Activated naive CD8-positive, alpha-beta T cell (primary cell): ENCODE data around the gene HPCAL1.

Experiments used
- H3K27ac Mint-ChIP-seq: one replicate; pipeline ENCODE4 v1.8.0; 2021; ENCODE audit warnings: mixed read lengths
- H3K27me3 Mint-ChIP-seq: one replicate; pipeline ENCODE4 v1.8.0; 2021; ENCODE audit warnings: mixed read lengths
- H3K36me3 Mint-ChIP-seq: one replicate; pipeline ENCODE4 v1.8.0; 2021; ENCODE audit warnings: mixed read lengths
- H3K4me1 Mint-ChIP-seq: one replicate; pipeline ENCODE4 v1.8.0; 2021; ENCODE audit warnings: low read depth, mixed read lengths
- H3K4me3 Mint-ChIP-seq: one replicate; pipeline ENCODE4 v1.8.0; 2021; ENCODE audit warnings: mild to moderate bottlenecking, mixed read lengths
- H3K9me3 Mint-ChIP-seq: one replicate; pipeline ENCODE4 v1.8.0; 2021; ENCODE audit warnings: low read depth, mixed read lengths

HPCAL1 gene

DNA sequence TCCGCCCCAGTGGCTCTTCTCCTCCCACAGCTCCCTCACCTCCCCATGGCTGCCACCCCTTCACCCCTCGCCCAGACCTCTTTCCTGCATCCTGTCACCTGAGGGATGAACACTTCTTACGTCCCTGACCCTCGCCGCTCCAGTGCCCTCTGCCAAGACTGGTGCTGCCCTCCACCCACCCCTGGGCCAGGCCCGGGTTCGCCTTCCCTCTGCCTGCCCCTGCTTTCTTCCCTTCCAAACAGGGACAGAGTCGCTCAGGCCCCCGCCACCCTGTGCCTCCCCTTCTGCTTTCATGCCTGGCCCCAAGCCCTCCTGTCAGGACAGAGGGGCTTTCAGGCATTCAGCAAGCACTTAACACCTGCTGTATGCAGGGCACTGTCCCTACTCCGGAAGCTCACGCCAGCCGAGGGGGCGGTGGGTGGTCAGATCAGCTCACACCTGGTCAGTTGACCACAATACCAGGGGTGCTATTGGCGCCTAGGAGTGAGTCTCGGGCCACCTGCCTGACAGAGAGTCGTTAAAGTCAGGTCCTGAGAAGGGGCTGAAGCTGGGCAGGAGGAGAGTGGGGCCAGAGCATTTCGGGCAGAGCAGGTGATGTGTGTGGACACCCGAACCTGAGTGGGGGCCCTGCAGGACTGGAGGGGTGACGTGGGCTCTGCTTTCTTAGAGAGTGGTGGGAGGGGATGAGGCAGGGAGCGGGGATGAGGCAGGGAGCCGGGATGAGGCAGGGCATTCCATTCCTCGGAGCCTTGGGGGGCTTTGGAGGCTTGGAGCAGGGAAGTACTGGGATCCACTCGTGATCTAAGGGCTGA, 26.0 kb upstream of the HPCAL1 start:
- Mint-ChIP-seq H3K4me1 (peaks cover 13% of the 10 kb centered on the region), H3K27me3 (no peaks in the 10 kb centered on the region), H3K27ac (no peak overlapping the region), H3K9me3 (no peaks in the 10 kb centered on the region), H3K4me3 (no peak overlapping the region), H3K36me3 (no peaks in the 10 kb centered on the region)

DNA sequence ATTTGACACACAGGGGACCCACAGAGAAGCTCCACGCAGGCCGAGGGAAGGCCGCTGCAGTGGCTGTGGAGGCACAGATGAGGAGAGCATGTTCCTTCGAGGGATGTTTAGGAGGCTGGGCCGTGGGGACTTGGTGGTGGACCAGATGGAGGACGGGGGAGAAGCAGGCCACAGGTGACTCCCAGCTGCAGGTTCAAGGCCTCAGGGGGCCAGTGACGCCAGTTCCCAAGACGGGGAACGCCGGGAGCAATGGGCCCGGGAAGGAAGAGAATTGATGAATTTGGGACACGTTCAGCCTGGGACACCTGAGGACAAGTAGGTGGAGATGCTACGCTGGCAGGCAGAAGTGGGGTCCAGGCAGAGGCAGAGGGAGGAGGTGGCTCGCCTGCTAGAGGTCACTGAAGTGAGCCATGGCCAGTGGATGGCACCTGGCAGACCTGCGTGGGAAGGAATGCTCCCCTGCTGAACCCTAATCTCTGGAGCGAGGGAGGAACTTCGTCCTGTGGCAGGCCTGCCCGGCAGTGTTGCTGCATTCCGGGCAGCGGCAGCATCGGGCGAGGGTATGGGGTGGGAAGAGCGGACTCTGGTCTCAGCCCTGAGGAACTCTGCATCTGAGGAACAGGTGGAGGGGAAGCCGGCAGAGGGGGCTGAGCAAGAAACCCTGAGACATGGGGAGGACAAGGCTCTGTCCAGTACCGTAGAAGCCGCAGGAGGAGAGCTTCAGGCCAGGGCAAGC, 25.2 kb upstream of the HPCAL1 start:
- Mint-ChIP-seq H3K4me3 (no peak overlapping the region), H3K27ac (peak overlapping the region; percentile 34), H3K9me3 (no peaks in the 10 kb centered on the region), H3K36me3 (no peaks in the 10 kb centered on the region), H3K27me3 (no peaks in the 10 kb centered on the region), H3K4me1 (peaks cover 11% of the 10 kb centered on the region)

DNA sequence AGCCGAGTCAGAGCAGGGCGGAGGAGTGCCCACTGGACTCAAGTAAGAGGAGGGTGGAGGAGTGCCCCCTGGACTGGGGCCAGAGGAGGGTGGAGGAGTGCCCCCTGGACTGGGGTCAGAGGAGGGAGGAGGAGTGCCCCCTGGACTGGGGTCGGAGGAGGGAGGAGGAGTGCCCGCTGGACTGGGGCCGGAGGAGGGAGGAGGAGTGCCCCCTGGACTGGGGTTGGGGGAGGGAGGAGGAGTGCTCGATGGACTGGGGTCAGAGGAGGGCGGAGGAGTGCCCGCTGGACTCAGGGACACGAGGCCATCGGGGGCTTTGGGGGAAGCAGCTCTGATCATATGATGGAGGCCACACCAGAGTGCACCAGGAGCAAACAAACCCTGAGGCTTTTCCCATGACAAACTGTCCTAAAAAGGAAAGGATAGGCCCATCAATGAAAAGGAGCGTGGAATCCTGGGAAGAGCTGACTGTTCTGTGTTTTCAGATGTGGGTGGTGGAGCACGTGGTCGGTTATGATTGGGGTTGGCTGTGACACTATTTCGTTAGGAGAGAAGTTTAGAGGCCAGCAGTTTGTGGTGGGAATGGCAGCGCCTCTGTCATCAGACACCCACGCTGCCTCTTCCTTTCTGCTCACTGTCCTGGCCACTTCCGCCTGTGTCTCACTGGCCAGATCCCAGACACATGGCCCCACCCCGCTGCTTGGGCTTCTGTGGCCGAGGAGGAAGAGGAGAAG, 24.5 kb upstream of the HPCAL1 start:
- Mint-ChIP-seq H3K36me3 (no peaks in the 10 kb centered on the region), H3K27me3 (no peaks in the 10 kb centered on the region), H3K4me3 (no peak overlapping the region), H3K27ac (no peak overlapping the region), H3K9me3 (no peaks in the 10 kb centered on the region), H3K4me1 (peaks cover 11% of the 10 kb centered on the region)

DNA sequence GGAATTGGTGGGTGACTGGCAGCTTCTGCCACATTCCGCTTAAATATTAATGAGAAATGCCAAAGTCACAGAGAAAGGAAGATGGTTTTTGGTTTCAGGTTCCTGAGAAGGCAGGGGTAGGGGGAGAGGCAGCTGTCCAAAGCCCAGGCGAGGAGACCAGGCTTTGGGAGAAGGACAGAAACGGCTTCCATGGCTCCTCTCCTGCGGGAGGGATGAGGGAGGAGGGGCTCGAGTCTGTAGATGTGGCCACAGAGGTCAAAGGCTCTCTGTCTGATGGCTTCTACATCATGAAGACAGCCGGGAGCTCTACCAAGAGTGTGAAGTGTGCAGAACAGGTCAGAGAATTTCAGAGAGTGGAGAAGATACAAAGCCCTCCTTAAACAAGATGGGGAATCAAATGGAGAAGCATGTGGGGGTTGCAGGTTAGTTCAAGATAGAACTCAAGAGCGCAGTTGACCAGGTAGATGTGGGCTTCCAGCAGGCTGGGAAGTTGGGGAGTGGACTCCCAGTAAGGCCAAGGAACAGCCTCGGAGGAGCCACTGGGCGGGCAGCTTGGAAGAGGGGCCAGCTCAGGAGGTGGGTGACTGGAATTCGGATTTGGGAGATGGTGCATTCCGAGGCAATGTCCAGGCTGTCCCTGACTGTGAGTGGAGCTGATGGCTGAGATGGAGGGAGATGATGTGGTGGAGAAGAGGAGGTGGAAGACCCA, 23.8 kb upstream of the HPCAL1 start:
- Mint-ChIP-seq H3K36me3 (no peaks in the 10 kb centered on the region), H3K4me3 (no peak overlapping the region), H3K27ac (no peak overlapping the region), H3K4me1 (peaks cover 11% of the 10 kb centered on the region), H3K27me3 (no peaks in the 10 kb centered on the region), H3K9me3 (no peaks in the 10 kb centered on the region)

DNA sequence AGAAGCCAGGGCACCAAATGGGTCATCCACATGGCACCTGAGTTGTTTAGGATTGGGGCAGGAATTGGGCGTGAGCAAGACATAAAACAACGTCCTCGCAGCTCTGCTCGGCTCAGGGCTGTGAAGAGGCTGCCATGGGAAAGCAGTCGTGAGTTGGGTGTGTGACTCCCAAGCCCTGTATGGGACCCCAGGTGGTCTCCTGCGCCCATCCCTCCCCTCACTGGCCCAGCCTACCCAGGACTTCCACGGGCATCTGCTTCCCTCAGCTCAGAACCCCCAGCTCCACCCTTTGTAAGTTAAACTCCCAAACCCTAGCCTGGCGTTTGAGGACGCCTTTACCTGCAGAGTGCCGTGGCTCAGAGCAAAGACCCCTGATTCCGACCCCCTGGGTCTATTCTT, 23.2 kb upstream of the HPCAL1 start:
- no peak overlapping the region for H3K27ac Mint-ChIP-seq
- peaks cover 11% of the 10 kb centered on the region for H3K4me1 Mint-ChIP-seq
- H3K36me3 Mint-ChIP-seq: no peaks in the 10 kb centered on the region
- H3K4me3 Mint-ChIP-seq: no peak overlapping the region
- H3K27me3 Mint-ChIP-seq: no peaks in the 10 kb centered on the region
- H3K9me3 Mint-ChIP-seq: no peaks in the 10 kb centered on the region

DNA sequence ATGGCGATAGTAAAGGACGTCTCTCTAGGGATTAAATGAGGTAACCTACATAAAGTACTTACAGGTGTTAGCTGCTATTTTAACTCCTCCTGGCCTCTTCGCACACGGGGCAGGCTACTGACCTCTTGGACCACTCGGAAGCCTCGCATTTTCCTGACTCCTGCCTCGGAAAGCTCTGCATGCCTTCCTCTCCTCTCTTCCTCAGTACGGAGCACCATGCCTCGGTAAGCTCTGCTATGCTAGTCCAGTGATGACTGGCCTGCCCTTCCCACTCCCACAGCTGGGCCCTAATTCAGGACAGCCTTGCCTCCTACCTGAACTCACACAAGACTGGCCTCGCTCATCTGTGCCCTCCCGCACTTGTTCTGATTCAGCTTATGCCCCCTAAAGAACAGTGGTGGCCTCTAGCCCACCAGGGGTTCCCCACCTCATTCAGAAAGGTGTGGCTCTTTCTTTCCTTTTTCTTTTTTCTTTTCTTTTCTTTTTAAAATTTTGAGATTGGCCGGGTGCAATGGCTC, 22.7 kb upstream of the HPCAL1 start:
- Mint-ChIP-seq H3K27me3 (no peaks in the 10 kb centered on the region), H3K4me1 (peaks cover 11% of the 10 kb centered on the region), H3K9me3 (no peaks in the 10 kb centered on the region), H3K36me3 (no peaks in the 10 kb centered on the region), H3K4me3 (no peak overlapping the region), H3K27ac (no peak overlapping the region)

DNA sequence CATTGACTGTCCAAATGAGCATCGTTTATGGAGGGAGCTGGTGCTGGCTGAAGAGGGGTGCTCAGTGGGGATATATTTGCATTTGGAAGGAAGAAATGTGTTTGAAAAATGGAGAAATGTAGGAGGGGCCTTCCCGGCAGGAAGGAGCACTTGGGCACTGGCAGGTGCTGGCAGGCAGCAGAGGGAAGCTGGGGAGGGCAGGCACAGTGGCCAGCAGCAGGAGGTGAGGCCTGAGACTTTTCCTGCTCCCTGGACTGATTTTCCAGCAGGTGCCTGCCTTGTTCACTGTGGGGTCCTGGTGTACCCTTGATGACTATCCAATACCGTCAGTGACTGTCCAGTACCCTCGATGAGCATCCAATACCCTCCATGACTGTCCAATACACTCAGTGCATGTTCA, 20.8 kb upstream of the HPCAL1 start:
- no peaks in the 10 kb centered on the region for H3K27me3 Mint-ChIP-seq
- no peak overlapping the region for H3K27ac Mint-ChIP-seq
- H3K9me3 Mint-ChIP-seq: no peaks in the 10 kb centered on the region
- H3K4me3 Mint-ChIP-seq: no peak overlapping the region
- peaks cover 11% of the 10 kb centered on the region for H3K4me1 Mint-ChIP-seq
- H3K36me3 Mint-ChIP-seq: no peaks in the 10 kb centered on the region

DNA sequence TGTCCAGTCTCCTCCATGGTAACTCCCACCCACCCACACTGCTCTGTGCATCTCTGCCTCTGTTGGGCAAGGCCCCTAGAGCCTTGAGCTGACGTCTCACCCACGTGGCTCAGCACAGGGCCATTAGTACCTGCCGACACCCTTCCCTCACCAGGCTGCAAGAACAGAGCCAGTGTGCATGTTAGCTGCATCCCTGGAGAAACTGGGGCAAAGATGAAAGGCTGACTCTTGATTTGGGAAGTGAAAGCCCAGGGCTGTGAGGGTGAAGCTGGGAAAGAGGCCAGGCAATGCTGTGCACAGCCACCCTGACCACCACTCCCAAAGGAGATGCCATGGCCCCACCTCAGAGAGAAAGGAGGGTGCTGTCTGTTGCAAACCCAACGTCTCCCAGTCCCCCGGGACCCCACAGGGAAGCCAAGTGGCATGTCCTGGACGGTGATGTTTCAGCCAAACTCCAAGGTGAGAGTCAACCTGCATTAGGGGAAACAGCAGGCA, 20.0 kb upstream of the HPCAL1 start:
- H3K4me3 Mint-ChIP-seq: no peak overlapping the region
- no peaks in the 10 kb centered on the region for H3K9me3 Mint-ChIP-seq
- peaks cover 8% of the 10 kb centered on the region for H3K4me1 Mint-ChIP-seq
- no peaks in the 10 kb centered on the region for H3K27me3 Mint-ChIP-seq
- H3K36me3 Mint-ChIP-seq: no peaks in the 10 kb centered on the region
- H3K27ac Mint-ChIP-seq: no peak overlapping the region

DNA sequence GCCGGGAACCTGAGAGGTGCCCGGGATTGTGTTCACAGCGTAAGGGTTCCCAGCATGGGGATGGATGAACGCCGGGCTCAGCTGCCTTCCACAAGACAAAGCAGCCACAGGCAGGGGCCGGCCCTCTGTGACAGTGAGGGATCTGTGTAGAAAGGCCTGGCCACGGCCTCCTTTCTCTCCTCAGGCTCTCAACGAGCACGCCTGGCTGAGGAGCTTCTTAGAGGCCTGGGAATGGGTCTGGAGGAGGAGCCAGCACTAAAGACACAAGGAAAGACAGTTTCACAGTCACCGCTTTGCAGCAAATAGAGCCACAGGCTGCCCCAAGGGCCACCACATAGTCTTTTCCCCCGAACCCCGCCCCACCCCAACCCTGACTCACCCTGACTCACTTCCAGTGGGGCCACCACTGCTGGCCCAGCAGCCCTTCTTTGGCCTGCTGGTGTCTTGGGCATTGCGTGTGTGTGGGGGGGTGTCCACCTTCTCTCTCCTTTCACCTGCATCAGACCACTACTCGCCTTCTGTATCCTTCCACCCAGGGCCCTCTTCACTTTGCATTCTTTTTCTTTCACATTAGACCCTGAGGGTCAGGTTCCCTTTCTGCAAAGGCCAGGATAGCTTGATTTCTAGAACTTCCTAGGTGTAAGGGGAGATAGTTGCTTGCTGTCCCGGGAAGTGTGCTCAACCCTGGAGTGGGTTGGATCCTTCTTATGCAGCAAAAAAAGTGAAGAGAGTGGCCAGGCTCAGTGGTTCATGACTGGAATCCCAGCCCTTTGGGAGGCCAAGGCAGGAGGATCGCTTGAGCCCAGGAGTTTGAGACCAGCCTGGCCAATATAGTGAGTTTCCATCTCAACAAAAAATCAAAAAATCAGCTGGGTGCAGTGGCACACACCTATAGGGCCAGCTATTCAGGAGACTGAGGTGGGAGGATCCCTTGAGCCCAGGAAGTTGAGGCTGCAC, 19.3 kb upstream of the HPCAL1 start:
- H3K27me3 Mint-ChIP-seq: no peaks in the 10 kb centered on the region
- H3K27ac Mint-ChIP-seq: no peak overlapping the region
- H3K36me3 Mint-ChIP-seq: no peaks in the 10 kb centered on the region
- no peak overlapping the region for H3K4me3 Mint-ChIP-seq
- peaks cover 5% of the 10 kb centered on the region for H3K4me1 Mint-ChIP-seq
- no peaks in the 10 kb centered on the region for H3K9me3 Mint-ChIP-seq

DNA sequence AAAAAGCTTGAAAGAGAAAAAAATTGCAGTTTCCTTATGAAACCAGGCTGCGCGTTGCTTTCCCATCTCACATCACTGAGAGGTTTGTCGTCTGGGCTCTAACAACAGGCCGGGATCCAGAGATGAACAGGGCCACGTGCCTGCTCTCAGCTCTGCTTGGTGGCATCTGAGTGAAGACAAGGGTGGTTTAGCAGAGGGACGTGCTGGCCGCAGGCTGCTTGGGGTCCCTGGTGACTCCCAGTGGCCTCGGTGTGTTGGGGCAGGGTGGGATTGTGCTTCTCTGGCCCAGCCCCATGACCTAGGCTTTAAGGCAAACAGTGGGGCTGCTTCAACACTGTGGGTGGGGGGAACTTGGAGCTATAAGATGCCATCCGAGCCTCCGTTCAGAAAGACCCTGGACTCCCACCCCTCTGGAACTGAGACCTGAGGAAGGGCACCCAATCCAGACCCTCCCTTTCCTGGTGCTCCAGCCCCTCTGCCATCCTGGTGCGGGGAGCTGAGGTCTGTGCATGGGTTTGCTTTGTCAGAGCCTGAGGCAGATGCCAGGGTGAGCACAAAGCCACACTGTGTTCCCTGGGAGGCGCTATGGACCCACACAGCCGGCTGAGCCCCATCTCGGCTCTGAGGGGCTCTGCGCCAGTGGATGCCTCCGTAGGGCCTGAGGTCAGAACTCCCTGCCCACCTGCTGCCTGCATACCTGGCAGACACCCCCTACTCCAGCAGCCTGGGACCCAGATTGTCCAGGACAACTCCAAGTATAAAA, 18.4 kb upstream of the HPCAL1 start:
- no peaks in the 10 kb centered on the region for H3K9me3 Mint-ChIP-seq
- no peak overlapping the region for H3K4me3 Mint-ChIP-seq
- H3K27ac Mint-ChIP-seq: no peak overlapping the region
- H3K27me3 Mint-ChIP-seq: no peaks in the 10 kb centered on the region
- H3K4me1 Mint-ChIP-seq: no peaks in the 10 kb centered on the region
- no peaks in the 10 kb centered on the region for H3K36me3 Mint-ChIP-seq

DNA sequence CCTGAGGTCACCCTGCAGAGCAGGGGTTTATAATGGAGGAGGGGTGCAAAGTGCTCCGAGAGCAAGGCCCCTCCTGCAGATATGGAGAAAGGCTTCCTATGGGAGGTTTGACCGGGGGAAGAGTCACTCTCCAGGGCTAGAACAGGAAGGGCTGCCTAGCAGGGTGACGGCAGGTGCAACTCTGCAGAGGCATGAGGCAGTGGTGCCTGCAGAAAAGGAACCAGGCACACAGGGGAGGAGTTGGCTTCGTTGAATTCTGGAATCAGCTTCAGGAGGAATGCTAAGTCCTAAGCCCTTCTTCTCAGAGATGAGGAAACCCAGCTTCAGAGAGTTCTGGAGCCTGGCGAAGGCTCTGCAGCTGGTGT, 17.5 kb upstream of the HPCAL1 start:
- Mint-ChIP-seq H3K27me3 (no peaks in the 10 kb centered on the region), H3K36me3 (no peaks in the 10 kb centered on the region), H3K4me3 (no peak overlapping the region), H3K9me3 (no peaks in the 10 kb centered on the region), H3K4me1 (no peaks in the 10 kb centered on the region), H3K27ac (no peak overlapping the region)

DNA sequence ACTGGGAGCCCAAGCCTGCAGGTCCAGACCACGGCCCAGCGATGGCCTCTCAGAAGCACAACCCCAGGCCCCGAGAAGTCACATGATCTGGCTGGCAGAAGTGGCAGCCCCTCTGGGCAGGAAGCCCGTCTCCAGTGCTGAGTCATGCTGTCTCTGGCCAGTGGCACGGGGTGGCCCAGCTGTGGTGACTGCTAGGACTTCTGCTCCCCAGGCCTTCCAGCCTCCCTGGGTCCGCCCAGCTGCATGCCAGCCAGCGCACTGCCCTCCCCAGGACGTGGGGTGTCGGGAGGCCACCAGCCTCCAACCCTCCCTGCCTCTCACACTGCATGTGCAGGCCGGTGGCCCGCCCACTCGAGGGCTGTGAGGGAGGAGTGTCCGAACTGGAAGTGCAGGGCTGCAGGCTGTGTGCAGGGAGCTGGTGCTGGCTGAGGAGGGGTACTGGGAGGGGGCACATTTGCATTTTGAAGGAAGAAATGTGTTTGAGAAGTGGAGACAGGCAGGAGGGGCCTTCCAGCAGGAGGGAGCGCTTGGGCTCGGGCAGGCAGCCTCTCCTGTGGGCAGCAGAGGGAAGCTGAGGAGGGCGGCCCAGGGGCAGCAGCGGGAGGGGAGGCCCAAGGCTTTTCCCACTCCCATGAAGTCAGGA, 17.0 kb upstream of the HPCAL1 start:
- Mint-ChIP-seq H3K9me3 (no peaks in the 10 kb centered on the region), H3K36me3 (no peaks in the 10 kb centered on the region), H3K4me1 (no peaks in the 10 kb centered on the region), H3K27me3 (no peaks in the 10 kb centered on the region), H3K27ac (no peak overlapping the region), H3K4me3 (no peak overlapping the region)
